ENCODE measurements around the gene FGD4. TPM values are rescaled to one million over a fixed set of nuclear protein-coding genes. Genes with fewer than 3 reads are reported as not detected.

Gene FGD4
- total and polyA plus RNA-seq, 8 donors, result 18.6 to 38.9 (median 25.5) TPM

DNA sequence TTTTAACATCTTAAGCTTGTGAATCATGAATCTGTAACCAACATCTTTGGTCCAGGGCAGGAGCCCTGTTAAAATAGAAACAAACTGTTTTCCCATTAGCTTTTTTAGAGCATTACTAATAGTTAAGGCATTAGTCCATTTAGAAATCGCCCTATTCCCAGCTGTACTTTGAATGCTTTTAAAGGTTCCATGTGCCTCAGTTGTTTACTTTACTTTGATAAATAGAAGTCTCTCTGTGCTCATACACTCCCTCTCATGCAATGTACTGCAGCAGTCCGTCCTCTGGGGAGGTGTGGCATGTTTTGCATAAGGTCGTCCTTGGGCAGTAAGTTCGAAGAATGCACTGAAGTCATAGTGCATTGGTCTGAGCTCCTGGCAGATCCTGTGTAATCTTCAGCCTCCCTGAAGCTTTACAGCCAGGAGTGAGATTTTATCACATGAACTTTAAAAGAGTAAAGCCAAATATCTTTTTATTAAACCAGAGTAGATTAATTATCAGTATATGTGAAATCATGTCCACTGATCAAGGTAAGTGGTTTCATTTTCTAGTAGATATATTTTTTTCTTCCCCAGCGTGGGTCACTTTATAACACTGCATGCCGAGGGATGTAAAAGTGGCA, 134.7 kb downstream of the FGD4 start:
- H3K9me3 ChIP-seq, result no peaks in the 10 kb centered on the region
- H3K36me3 ChIP-seq, result no peaks in the 10 kb centered on the region
- peak overlapping the region; percentile 76 to 83 for H3K27ac ChIP-seq
- DNase-seq, result peak in 2 of 4 donors; percentile 46 to 66
- ATAC-seq, result peak; percentile 85
- TF ChIP-seq, protein P1, sequence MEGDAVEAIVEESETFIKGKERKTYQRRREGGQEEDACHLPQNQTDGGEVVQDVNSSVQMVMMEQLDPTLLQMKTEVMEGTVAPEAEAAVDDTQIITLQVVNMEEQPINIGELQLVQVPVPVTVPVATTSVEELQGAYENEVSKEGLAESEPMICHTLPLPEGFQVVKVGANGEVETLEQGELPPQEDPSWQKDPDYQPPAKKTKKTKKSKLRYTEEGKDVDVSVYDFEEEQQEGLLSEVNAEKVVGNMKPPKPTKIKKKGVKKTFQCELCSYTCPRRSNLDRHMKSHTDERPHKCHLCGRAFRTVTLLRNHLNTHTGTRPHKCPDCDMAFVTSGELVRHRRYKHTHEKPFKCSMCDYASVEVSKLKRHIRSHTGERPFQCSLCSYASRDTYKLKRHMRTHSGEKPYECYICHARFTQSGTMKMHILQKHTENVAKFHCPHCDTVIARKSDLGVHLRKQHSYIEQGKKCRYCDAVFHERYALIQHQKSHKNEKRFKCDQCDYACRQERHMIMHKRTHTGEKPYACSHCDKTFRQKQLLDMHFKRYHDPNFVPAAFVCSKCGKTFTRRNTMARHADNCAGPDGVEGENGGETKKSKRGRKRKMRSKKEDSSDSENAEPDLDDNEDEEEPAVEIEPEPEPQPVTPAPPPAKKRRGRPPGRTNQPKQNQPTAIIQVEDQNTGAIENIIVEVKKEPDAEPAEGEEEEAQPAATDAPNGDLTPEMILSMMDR (IDR thresholded peaks at IDR 0.05), result no peak
- no peaks in the 10 kb centered on the region for H3K27me3 ChIP-seq
- peaks cover 11 to 65% of the 10 kb centered on the region in 2 donors for H3K4me1 ChIP-seq
- H3K4me3 ChIP-seq, result peak overlapping the region; percentile 7 to 19
- intact Hi-C loops (cut with DNase I), result no loop called here

DNA sequence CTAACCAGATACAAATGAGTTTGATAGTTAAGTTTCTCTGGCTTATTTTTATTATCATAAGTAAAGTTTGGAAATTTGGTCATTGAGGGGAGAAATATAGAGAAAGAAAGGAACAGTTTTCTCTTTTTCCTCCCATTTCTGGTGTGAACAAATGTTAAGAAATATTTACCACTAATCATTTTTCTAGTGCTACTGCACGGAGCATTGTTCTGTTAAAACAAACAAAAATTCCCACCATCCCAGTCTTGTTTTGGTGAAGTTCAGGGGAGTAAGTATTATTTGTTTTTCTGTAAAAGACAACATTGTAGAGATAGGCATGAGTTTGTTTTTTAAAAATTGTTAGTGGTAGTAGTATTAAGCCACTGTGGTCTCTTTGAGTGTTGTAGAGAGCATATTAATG, 135.3 kb downstream of the FGD4 start:
- peak overlapping the region; percentile 7 to 19 for H3K4me3 ChIP-seq
- peaks cover 11 to 69% of the 10 kb centered on the region in 2 donors for H3K4me1 ChIP-seq
- H3K9me3 ChIP-seq, result no peaks in the 10 kb centered on the region
- TF ChIP-seq, protein P1 (IDR thresholded peaks at IDR 0.05), result no peak
- intact Hi-C loops (cut with DNase I), result no loop called here
- no peaks in the 10 kb centered on the region for H3K27me3 ChIP-seq
- ATAC-seq (no peak), DNase-seq (no peak)
- H3K27ac ChIP-seq, result peak overlapping the region; percentile 76 to 83
- H3K36me3 ChIP-seq, result no peaks in the 10 kb centered on the region

DNA sequence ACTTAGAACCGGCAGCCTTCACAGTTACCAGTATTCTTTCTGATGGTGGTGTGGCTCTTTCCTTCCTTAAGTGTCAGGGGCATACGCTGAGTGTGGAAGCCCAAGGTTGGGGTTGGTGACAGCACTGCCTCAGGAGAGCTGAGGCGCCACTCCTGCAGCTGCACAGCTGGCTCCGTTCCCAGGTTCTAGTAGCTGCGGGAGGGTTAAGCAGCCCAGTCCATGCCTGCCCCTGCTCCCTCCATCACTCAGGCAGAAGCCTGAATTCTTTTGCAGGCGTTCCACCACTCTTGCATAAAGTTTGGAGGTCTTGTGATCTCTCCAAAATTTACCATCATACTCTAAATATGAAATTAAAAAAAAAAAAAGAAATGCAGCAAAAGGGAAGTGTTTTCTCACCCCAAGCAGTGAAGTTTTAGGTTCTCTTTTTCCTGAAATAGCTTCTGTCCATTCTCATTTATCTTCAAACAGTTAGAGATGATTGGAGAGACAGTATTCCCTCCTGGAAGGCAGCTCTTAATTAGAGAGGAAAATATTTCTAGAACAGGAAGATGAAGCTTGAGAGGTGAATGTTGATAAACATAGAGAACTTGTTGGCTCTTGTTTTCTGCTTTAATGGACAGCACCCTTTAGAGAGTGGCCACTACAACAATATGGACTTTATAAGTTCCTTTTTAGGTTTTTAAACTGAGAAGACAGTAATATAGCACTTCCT, 136.1 kb downstream of the FGD4 start:
- H3K4me3 ChIP-seq, result peak overlapping the region; percentile 7 to 19
- H3K27ac ChIP-seq, result peak overlapping the region; percentile 76 to 83
- DNase-seq, result peak in 3 of 4 donors; percentile 78 to 90 (median 87)
- peak; percentile 85 for ATAC-seq
- H3K9me3 ChIP-seq, result no peaks in the 10 kb centered on the region
- H3K36me3 ChIP-seq, result no peaks in the 10 kb centered on the region
- peaks cover 11 to 77% of the 10 kb centered on the region in 2 donors for H3K4me1 ChIP-seq
- TF ChIP-seq, protein P1 (IDR thresholded peaks at IDR 0.05), result no peak
- no peaks in the 10 kb centered on the region for H3K27me3 ChIP-seq
- intact Hi-C loops (cut with DNase I), result no loop called here

DNA sequence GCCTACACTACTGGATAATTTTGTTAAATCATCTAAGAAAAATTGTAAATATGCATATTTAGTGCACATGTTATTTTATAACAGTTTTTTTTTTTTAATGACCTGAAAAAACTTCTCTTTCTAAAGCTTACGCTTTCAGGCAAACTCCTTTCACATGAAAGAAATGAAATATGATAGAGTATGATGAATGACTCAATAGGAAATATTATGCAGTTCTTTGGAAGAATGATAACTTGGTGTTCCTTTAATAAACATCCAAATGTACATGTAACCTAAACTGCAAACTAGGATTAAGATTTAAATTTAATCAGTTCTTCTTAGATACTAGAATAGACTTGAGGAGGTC, 136.6 kb downstream of the FGD4 start:
- Histone ChIP-seq H3K27ac (peak overlapping the region; percentile 76 to 83), H3K36me3 (no peaks in the 10 kb centered on the region), H3K4me1 (peaks cover 11 to 82% of the 10 kb centered on the region in 2 donors), H3K27me3 (no peaks in the 10 kb centered on the region), H3K4me3 (peak overlapping the region in 1 of 2 donors; percentile 7), H3K9me3 (no peaks in the 10 kb centered on the region)
- intact Hi-C loops (cut with DNase I), result no loop called here
- TF ChIP-seq, protein P1 (IDR thresholded peaks at IDR 0.05), result no peak
- DNase-seq (no peak), ATAC-seq (no peak)

DNA sequence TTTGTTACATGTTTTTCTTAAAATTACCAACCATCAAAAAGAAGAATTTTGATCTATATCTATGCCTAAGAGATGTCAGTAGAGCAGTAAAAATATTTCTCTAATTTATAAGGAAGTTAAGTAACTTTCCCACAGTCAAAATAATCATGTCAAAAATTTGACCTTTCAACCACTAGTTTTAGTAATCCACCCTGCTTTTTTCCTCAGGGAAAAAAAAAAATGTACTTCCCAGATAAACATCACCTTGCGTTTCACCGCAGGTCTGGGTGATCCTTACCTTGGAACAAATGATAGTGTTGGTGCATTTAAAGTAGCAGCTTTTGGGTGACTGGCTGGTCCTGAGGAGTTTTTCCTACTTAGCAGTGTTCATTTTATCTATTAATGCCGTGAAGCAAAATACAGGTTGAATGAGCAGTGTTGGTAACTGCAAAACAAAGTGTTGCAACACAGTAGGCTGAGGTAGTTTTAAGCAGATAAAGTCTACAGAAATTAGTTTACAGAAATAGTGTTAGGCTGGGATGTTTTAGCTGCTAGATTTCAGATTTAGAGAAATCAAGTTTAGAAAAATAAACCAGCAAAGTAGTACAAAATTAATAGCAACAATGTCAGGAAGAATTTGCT, 142.5 kb downstream of the FGD4 start:
- peak; percentile 54 for ATAC-seq
- no peak for DNase-seq
- intact Hi-C loops (cut with DNase I), result no loop called here
- Histone ChIP-seq H3K36me3 (no peaks in the 10 kb centered on the region), H3K4me1 (peaks cover 29 to 79% of the 10 kb centered on the region in 2 donors), H3K9me3 (no peaks in the 10 kb centered on the region), H3K27ac (peak overlapping the region; percentile 9 to 64), H3K27me3 (no peaks in the 10 kb centered on the region), H3K4me3 (no peak overlapping the region)
- TF ChIP-seq, protein P1 (IDR thresholded peaks at IDR 0.05), result no peak

Data from left lung (tissue), 10 donors.